ENCODE measurements around the gene TUBGCP5. TPM values are rescaled to one million over a fixed set of nuclear protein-coding genes. Genes with fewer than 3 reads are reported as not detected.

Gene TUBGCP5
- total RNA-seq (2021), result 17.1 to 20.5 TPM (median 18.8 TPM) in 3 replicates
- Bru-seq, nascent RNA, result percentile 73 among the genes with signal in this experiment
- long read RNA-seq, experiment 1, transcript TUBGCP5-205 (23 exons, 3,849 nt), result major isoform, 36 of 91 reads
- long read RNA-seq, experiment 1, partial matches to known transcripts, result 20 of 91 reads
- long read RNA-seq, experiment 1, other reads (novel, unspliced or antisense), result 34 of 91 reads
- long read RNA-seq, experiment 2, partial matches to known transcripts, result 14 of 24 reads
- long read RNA-seq, experiment 2, other reads (novel, unspliced or antisense), result 8 of 24 reads
- long read RNA-seq, experiment 3, partial matches to known transcripts, result 0 of 3 reads
- long read RNA-seq, experiment 3, other reads (novel, unspliced or antisense), result 1 of 3 reads

- Mint-ChIP-seq H3K9me3 (peaks cover 4% of the 10 kb centered on the region; the same call in 1 of the 2 replicates), H3K4me3 (peak within 1 kb of the TSS; percentile 93), H3K4me1 (peaks cover 2% of the 10 kb centered on the region; the same call in 1 of the 2 replicates)
- TF ChIP-seq FOXK1 (CRISPR knock-in tag; IDR thresholded peaks at IDR 0.05) (peak; percentile 29; the same call in 1 of the 2 replicates), PRDM15 (CRISPR knock-in tag; IDR thresholded peaks at IDR 0.05) (peak; percentile 32; the same call in 1 of the 2 replicates), ZNF317 (CRISPR knock-in tag; IDR thresholded peaks at IDR 0.05; ENCODE audit: borderline replicate concordance, low read depth) (0 out of 2 replicates have a peak, but pooled peaks have one; percentile 42), FOXP1 (CRISPR knock-in tag; IDR thresholded peaks at IDR 0.05; ENCODE audit: borderline replicate concordance) (no peak; the same call in 1 of the 2 replicates), GABPB1 (CRISPR knock-in tag; IDR thresholded peaks at IDR 0.05) (peak; percentile 53), PREB (CRISPR knock-in tag; IDR thresholded peaks at IDR 0.05; ENCODE audit: borderline replicate concordance) (no peak), JUN (CRISPR knock-in tag; IDR thresholded peaks at IDR 0.05) (peak; percentile 86; the same call in 1 of the 2 replicates), ZNF425 (CRISPR knock-in tag; conservative IDR thresholded peaks at IDR 0.05) (no peak), AR (CRISPR knock-in tag; IDR thresholded peaks at IDR 0.05) (no peak), CREB1 (CRISPR knock-in tag; IDR thresholded peaks at IDR 0.05) (no peak), NFYB (CRISPR knock-in tag; conservative IDR thresholded peaks at IDR 0.05; ENCODE audit: low read depth) (no peak), ESRRA (CRISPR knock-in tag; IDR thresholded peaks at IDR 0.05; ENCODE audit: borderline replicate concordance) (no peak), ZNF423 (CRISPR knock-in tag; IDR thresholded peaks at IDR 0.05) (no peak), FOXP4 (CRISPR knock-in tag; IDR thresholded peaks at IDR 0.05) (peak; percentile 81), E2F5 (CRISPR knock-in tag; IDR thresholded peaks at IDR 0.05) (peak; percentile 96), ZNF232 (CRISPR knock-in tag; IDR thresholded peaks at IDR 0.05) (no peak), ZNF138 (CRISPR knock-in tag; conservative IDR thresholded peaks at IDR 0.05) (no peak), ZNF671 (CRISPR knock-in tag; IDR thresholded peaks at IDR 0.05) (no peak), ZNF121 (CRISPR knock-in tag; IDR thresholded peaks at IDR 0.05) (no peak), PRRX2 (CRISPR knock-in tag; IDR thresholded peaks at IDR 0.05) (no peak), TEAD4 (CRISPR knock-in tag; IDR thresholded peaks at IDR 0.05) (no peak), SMAD3 (CRISPR knock-in tag; IDR thresholded peaks at IDR 0.05; ENCODE audit: borderline replicate concordance) (no peak)
These were observed at the start of gene TUBGCP5 for GRCh38 chr15:23039143-23039916. Gene TUBGCP5 (minus strand): TSS chr15:23039569. CDS start chr15:23039543, 26 bp downstream.

More at GRCh38 chr15:23039143-23039916, at the start of gene TUBGCP5:
- ATAC-seq (peak; percentile 97), DNase-seq (ENCODE audit: low spot score) (peak; percentile 98)
- Mint-ChIP-seq H3K36me3 (peaks cover 13% of the 10 kb centered on the region), H3K27ac (peak within 1 kb of the TSS; percentile 94), H3K27me3 (ENCODE audit: low read depth) (no peaks in the 10 kb centered on the region)
- CTCF ChIA-PET, result interaction anchor here (0.5 to 1.1 kb wide), 6 partner anchors 9 to 142 kb away, joined by 3 to 4 read pairs (median 3); partner anchors contain the start of gene CYFIP1
- POLR2A ChIA-PET, result interaction anchor here (0.7 to 1.5 kb wide), 2 partner anchors 12 to 254 kb away, joined by 3 to 4 read pairs; no protein-coding TSS in a partner anchor

Measured in WTC11 (cell line).